WTC11 (cell line): Measurements from ENCODE around the gene DPYSL3. TPM values are rescaled to one million over a fixed set of nuclear protein-coding genes. Genes with fewer than 3 reads are reported as not detected.

Experiments
- ATAC-seq: fragments of 200-7000 bp; cut with Tn5 transposase; 2 replicates; pipeline ENCODE4 v1.10.0; 2021; ENCODE audit warnings: mild to moderate bottlenecking, moderate library complexity
- CTCF ChIA-PET: fragments of 300-600 bp; sonication (Branson Sonifier 250); formaldehyde crosslinking; loops from one replicate; lab custom pipeline; 2021; ENCODE audit warnings: antibody characterized with exemption; lab: Charles Lee
- POLR2A ChIA-PET: fragments of 350-600 bp; sonication (Branson Sonifier 250); formaldehyde crosslinking; loops from one replicate; lab custom pipeline; 2021; ENCODE audit warnings: antibody characterized with exemption; lab: Charles Lee
- DNase-seq: peaks from one replicate; pipeline ENCODE4 v3.0.0; 2021; ENCODE audit warnings: low spot score
- H3K27ac Mint-ChIP-seq: 2 replicates; pipeline ENCODE4 v1.8.0; 2021; ENCODE audit warnings: mixed read lengths
- H3K27me3 Mint-ChIP-seq: 2 replicates; pipeline ENCODE4 v1.8.0; 2021; ENCODE audit warnings: low read depth, mild to moderate bottlenecking, moderate library complexity, mixed read lengths
- H3K36me3 Mint-ChIP-seq: 2 replicates; pipeline ENCODE4 v1.8.0; 2021; ENCODE audit warnings: mixed read lengths
- H3K4me1 Mint-ChIP-seq: 2 replicates; pipeline ENCODE4 v1.8.0; 2022; ENCODE audit warnings: mixed read lengths
- H3K4me3 Mint-ChIP-seq: 2 replicates; pipeline ENCODE4 v1.8.0; 2021; ENCODE audit warnings: mild to moderate bottlenecking, moderate library complexity, mixed read lengths
- H3K9me3 Mint-ChIP-seq: 2 replicates; pipeline ENCODE4 v1.8.0; 2021; ENCODE audit warnings: mixed read lengths
- AR ChIP-seq: fragments of 250-450 bp; sonication (Bioruptor Pico); IDR thresholded peaks from 2 replicates; pipeline ENCODE4 v1.9.0; 2021; ENCODE audit warnings: mild to moderate bottlenecking
- CREB1 ChIP-seq: sonication (generic); formaldehyde crosslinking; IDR thresholded peaks from 2 replicates; pipeline ENCODE4 v1.8.0; 2023; ENCODE audit warnings: mild to moderate bottlenecking, missing genetic modification reagents
- ELF4 ChIP-seq: sonication (generic); formaldehyde crosslinking; IDR thresholded peaks from 2 replicates; pipeline ENCODE4 v1.8.1; 2022; ENCODE audit warnings: low read depth, mild to moderate bottlenecking, moderate library complexity, missing genetic modification reagents
- FOXJ3 ChIP-seq: sonication (generic); formaldehyde crosslinking; IDR thresholded peaks from 2 replicates; pipeline ENCODE4 v1.9.0; 2021; ENCODE audit warnings: missing genetic modification reagents, mild to moderate bottlenecking, borderline replicate concordance
- HMGA2 ChIP-seq: fragments of 250-450 bp; sonication (Bioruptor Pico); IDR thresholded peaks from 2 replicates; pipeline ENCODE4 v1.4.0; 2021; ENCODE audit warnings: mild to moderate bottlenecking, moderate library complexity
- IRF2 ChIP-seq: sonication (generic); formaldehyde crosslinking; IDR thresholded peaks from 2 replicates; pipeline ENCODE4 v1.8.0; 2022; ENCODE audit warnings: low read depth, missing genetic modification reagents, borderline replicate concordance
- MXD4 ChIP-seq: fragments of 250-450 bp; sonication (Bioruptor Pico); IDR thresholded peaks from 2 replicates; pipeline ENCODE4 v1.8.0; 2021; ENCODE audit warnings: mild to moderate bottlenecking, moderate library complexity, borderline replicate concordance
- NR3C1 ChIP-seq: sonication (generic); formaldehyde crosslinking; conservative IDR thresholded peaks from 2 replicates; pipeline ENCODE4 v1.8.1; 2023; ENCODE audit warnings: low read depth, mild to moderate bottlenecking, missing genetic modification reagents
- ZBTB43 ChIP-seq: sonication (generic); formaldehyde crosslinking; IDR thresholded peaks from 2 replicates; pipeline ENCODE4 v1.8.1; 2023; ENCODE audit warnings: mild to moderate bottlenecking, missing genetic modification reagents
- ZNF671 ChIP-seq: fragments of 250-450 bp; sonication (Bioruptor Pico); IDR thresholded peaks from 2 replicates; pipeline ENCODE4 v1.8.0; 2021; ENCODE audit warnings: mild to moderate bottlenecking
- total RNA-seq: library from RNA; stranded (reverse); gene quantifications from 3 replicates; pipeline ENCODE4 v1.2.3, GENCODE V29; 2021
- TF ChIP-seq, protein P1 (sequence below): fragments of 250-450 bp; sonication (Bioruptor Pico); IDR thresholded peaks from 2 replicates; pipeline ENCODE4 v1.9.0; 2021; ENCODE audit warnings: mild to moderate bottlenecking
- TF ChIP-seq, protein P2 (sequence below): sonication (generic); formaldehyde crosslinking; conservative IDR thresholded peaks from 2 replicates; pipeline ENCODE4 v1.8.1; 2023; ENCODE audit warnings: mild to moderate bottlenecking, low read depth, missing genetic modification reagents, moderate library complexity
- TF ChIP-seq, protein P3 (sequence below): fragments of 250-450 bp; sonication (Bioruptor Pico); IDR thresholded peaks from 2 replicates; pipeline ENCODE4 v1.9.0; 2021; ENCODE audit warnings: mild to moderate bottlenecking, borderline replicate concordance
- TF ChIP-seq, protein P4 (sequence below): sonication (generic); formaldehyde crosslinking; IDR thresholded peaks from 2 replicates; pipeline ENCODE4 v1.8.0; 2022; ENCODE audit warnings: mild to moderate bottlenecking, missing genetic modification reagents

Gene DPYSL3
- total RNA-seq, 1 experiment from 2014 or later: 358 TPM

GRCh38 chr5:147532156-147532555 is 22.3 kb upstream of the DPYSL3 start:
- H3K9me3 Mint-ChIP-seq: no peaks in the 10 kb centered on the region
- no peaks in the 10 kb centered on the region; the same call in 1 of the 2 replicates for H3K27me3 Mint-ChIP-seq
- no peaks in the 10 kb centered on the region for H3K36me3 Mint-ChIP-seq
- POLR2A ChIA-PET: no interaction called here
- H3K27ac Mint-ChIP-seq: no peak overlapping the region
- H3K4me1 Mint-ChIP-seq: no peaks in the 10 kb centered on the region
- DNase-seq (no peak), ATAC-seq (no peak)
- H3K4me3 Mint-ChIP-seq: no peak overlapping the region
- CTCF ChIA-PET: no interaction called here
- TF ChIP-seq ELF4 (no peak), FOXJ3 (CRISPR knock-in tag) (no peak), CREB1 (CRISPR knock-in tag) (no peak), ZNF671 (CRISPR knock-in tag) (no peak), MXD4 (CRISPR knock-in tag) (no peak)
- TF ChIP-seq, protein P1, sequence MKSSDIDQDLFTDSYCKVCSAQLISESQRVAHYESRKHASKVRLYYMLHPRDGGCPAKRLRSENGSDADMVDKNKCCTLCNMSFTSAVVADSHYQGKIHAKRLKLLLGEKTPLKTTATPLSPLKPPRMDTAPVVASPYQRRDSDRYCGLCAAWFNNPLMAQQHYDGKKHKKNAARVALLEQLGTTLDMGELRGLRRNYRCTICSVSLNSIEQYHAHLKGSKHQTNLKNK (CRISPR knock-in tag): no peak

DNA sequence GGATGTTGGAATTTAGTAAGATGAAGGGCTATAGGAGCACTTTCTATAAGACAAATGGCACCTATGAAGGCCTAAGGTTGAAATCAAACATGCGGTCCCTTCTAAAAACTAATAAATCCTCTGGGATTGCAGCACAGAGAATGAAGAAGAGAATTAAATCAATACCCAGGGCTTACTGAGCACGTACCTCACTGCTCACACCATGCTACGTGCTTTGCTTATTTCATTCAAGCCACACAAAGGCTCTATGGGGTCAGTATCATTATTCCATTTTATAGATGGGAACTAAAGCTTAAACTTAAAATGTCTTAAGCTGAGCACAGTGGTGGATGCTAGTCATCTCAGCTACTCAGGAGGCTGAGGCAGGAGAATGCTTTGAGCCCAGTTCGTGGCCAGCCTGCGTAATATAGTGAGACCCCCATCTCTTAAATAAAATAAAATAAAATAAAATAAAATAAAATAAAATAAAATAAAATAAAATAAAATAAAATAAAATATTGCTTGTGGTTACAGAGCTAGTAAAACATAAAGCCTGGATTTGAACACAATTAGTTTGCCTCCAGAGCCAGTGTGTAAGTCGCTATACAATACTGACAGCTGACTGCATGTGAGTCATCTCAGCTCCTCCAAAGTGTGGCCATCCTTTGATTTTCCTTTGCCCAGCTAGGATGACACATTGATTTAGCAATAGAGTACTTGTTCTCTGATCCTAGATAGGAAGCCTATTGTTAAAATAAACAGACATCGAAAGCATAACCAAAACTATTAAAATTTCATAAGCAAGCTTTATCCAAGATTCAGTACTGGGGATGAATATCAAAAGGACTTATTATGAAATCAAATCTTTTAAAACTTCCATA is 20.9 kb upstream of the DPYSL3 start:
- CTCF ChIA-PET: no interaction called here

More for the DNA sequence above, 20.9 kb upstream of the DPYSL3 start:
- no peaks in the 10 kb centered on the region; the same call in 1 of the 2 replicates for H3K27me3 Mint-ChIP-seq
- no peak overlapping the region for H3K27ac Mint-ChIP-seq
- POLR2A ChIA-PET: interaction anchor here (0.5 kb wide), 1 partner anchor 10 kb away, joined by 3 read pairs; no protein-coding TSS in a partner anchor
- ATAC-seq (no peak), DNase-seq (no peak)
- no peaks in the 10 kb centered on the region for H3K36me3 Mint-ChIP-seq
- H3K4me1 Mint-ChIP-seq: no peaks in the 10 kb centered on the region
- H3K9me3 Mint-ChIP-seq: no peaks in the 10 kb centered on the region
- TF ChIP-seq AR (CRISPR knock-in tag) (no peak), ZBTB43 (CRISPR knock-in tag) (no peak), NR3C1 (CRISPR knock-in tag) (no peak), IRF2 (CRISPR knock-in tag) (no peak), HMGA2 (CRISPR knock-in tag) (peak; percentile 97)
- TF ChIP-seq, protein P2, sequence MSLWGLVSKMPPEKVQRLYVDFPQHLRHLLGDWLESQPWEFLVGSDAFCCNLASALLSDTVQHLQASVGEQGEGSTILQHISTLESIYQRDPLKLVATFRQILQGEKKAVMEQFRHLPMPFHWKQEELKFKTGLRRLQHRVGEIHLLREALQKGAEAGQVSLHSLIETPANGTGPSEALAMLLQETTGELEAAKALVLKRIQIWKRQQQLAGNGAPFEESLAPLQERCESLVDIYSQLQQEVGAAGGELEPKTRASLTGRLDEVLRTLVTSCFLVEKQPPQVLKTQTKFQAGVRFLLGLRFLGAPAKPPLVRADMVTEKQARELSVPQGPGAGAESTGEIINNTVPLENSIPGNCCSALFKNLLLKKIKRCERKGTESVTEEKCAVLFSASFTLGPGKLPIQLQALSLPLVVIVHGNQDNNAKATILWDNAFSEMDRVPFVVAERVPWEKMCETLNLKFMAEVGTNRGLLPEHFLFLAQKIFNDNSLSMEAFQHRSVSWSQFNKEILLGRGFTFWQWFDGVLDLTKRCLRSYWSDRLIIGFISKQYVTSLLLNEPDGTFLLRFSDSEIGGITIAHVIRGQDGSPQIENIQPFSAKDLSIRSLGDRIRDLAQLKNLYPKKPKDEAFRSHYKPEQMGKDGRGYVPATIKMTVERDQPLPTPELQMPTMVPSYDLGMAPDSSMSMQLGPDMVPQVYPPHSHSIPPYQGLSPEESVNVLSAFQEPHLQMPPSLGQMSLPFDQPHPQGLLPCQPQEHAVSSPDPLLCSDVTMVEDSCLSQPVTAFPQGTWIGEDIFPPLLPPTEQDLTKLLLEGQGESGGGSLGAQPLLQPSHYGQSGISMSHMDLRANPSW: no peak
- TF ChIP-seq, protein P3, sequence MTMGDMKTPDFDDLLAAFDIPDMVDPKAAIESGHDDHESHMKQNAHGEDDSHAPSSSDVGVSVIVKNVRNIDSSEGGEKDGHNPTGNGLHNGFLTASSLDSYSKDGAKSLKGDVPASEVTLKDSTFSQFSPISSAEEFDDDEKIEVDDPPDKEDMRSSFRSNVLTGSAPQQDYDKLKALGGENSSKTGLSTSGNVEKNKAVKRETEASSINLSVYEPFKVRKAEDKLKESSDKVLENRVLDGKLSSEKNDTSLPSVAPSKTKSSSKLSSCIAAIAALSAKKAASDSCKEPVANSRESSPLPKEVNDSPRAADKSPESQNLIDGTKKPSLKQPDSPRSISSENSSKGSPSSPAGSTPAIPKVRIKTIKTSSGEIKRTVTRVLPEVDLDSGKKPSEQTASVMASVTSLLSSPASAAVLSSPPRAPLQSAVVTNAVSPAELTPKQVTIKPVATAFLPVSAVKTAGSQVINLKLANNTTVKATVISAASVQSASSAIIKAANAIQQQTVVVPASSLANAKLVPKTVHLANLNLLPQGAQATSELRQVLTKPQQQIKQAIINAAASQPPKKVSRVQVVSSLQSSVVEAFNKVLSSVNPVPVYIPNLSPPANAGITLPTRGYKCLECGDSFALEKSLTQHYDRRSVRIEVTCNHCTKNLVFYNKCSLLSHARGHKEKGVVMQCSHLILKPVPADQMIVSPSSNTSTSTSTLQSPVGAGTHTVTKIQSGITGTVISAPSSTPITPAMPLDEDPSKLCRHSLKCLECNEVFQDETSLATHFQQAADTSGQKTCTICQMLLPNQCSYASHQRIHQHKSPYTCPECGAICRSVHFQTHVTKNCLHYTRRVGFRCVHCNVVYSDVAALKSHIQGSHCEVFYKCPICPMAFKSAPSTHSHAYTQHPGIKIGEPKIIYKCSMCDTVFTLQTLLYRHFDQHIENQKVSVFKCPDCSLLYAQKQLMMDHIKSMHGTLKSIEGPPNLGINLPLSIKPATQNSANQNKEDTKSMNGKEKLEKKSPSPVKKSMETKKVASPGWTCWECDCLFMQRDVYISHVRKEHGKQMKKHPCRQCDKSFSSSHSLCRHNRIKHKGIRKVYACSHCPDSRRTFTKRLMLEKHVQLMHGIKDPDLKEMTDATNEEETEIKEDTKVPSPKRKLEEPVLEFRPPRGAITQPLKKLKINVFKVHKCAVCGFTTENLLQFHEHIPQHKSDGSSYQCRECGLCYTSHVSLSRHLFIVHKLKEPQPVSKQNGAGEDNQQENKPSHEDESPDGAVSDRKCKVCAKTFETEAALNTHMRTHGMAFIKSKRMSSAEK (CRISPR knock-in tag): no peak
- TF ChIP-seq, protein P4, sequence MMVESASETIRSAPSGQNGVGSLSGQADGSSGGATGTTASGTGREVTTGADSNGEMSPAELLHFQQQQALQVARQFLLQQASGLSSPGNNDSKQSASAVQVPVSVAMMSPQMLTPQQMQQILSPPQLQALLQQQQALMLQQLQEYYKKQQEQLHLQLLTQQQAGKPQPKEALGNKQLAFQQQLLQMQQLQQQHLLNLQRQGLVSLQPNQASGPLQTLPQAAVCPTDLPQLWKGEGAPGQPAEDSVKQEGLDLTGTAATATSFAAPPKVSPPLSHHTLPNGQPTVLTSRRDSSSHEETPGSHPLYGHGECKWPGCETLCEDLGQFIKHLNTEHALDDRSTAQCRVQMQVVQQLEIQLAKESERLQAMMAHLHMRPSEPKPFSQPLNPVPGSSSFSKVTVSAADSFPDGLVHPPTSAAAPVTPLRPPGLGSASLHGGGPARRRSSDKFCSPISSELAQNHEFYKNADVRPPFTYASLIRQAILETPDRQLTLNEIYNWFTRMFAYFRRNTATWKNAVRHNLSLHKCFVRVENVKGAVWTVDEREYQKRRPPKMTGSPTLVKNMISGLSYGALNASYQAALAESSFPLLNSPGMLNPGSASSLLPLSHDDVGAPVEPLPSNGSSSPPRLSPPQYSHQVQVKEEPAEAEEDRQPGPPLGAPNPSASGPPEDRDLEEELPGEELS (CRISPR knock-in tag): no peak
- H3K4me3 Mint-ChIP-seq: no peak overlapping the region
